DND-41 (cell line): ENCODE measurements around the gene SCT.

Source experiments
- ATAC-seq: fragments of 200-7000 bp; cut with Tn5 transposase; 3 replicates; pipeline ENCODE4 v1.9.1; 2021; ENCODE audit warnings: low read depth; ENCODE audit not compliant: insufficient read depth
- DNase-seq: peaks from one replicate; pipeline ENCODE4 v3.0.0-alpha.2; 2020
- H2AFZ ChIP-seq: 2 replicates; pipeline ENCODE4 v1.6.0; 2012; ENCODE audit warnings: low read depth, low read length
- H3K27ac ChIP-seq: 2 replicates; pipeline ENCODE4 v1.5.1; 2012; ENCODE audit warnings: low read length, inconsistent platforms
- H3K27me3 ChIP-seq: fragments of 200-600 bp; sonication (generic); 2 replicates; pipeline ENCODE4 v1.6.0; 2012; ENCODE audit warnings: low read length, mild to moderate bottlenecking, inconsistent platforms; ENCODE audit not compliant: insufficient read depth, poor library complexity
- H3K36me3 ChIP-seq: 2 replicates; pipeline ENCODE4 v1.5.1; 2012; ENCODE audit warnings: low read length, inconsistent platforms; ENCODE audit not compliant: insufficient read depth
- H3K4me1 ChIP-seq: 2 replicates; pipeline ENCODE4 v1.5.1; 2012; ENCODE audit warnings: mild to moderate bottlenecking, low read length; ENCODE audit not compliant: insufficient read depth
- H3K4me2 ChIP-seq: 2 replicates; pipeline ENCODE4 v1.6.0; 2012; ENCODE audit warnings: mild to moderate bottlenecking, moderate library complexity, low read length, inconsistent platforms; ENCODE audit not compliant: insufficient read depth
- H3K4me3 ChIP-seq, 2 experiments: fragments of 200-600 bp in 1 of 2; shearing (Covaris generic) in 1 of 2; 2 replicates each; pipeline ENCODE4 v1.5.1; 2012 to 2016; ENCODE audit warnings: inconsistent platforms in 2 of 2, low read length in 2 of 2, mild to moderate bottlenecking in 2 of 2, low read depth in 1 of 2, moderate library complexity in 1 of 2
- H3K79me2 ChIP-seq: 2 replicates; pipeline ENCODE4 v1.6.0; 2012; ENCODE audit warnings: low read length, inconsistent platforms; ENCODE audit not compliant: insufficient read depth
- H3K9ac ChIP-seq: 2 replicates; pipeline ENCODE4 v1.6.0; 2012; ENCODE audit warnings: low read depth, mild to moderate bottlenecking, inconsistent platforms, low read length, moderate library complexity
- H3K9me3 ChIP-seq: 2 replicates; pipeline ENCODE4 v1.5.1; 2012; ENCODE audit warnings: low read length, moderate library complexity, mild to moderate bottlenecking, inconsistent platforms; ENCODE audit not compliant: insufficient read depth, severe bottlenecking
- H4K20me1 ChIP-seq: 2 replicates; pipeline ENCODE4 v1.6.0; 2012; ENCODE audit warnings: low read length; ENCODE audit not compliant: insufficient read depth
- CTCF ChIP-seq: IDR thresholded peaks from 2 replicates; pipeline ENCODE4 v1.5.1; 2012; ENCODE audit warnings: borderline replicate concordance, low read length, moderate library complexity, mild to moderate bottlenecking; ENCODE audit not compliant: poor library complexity, severe bottlenecking; ENCODE audit errors: extremely low read depth
- EZH2 ChIP-seq: IDR thresholded peaks from 3 replicates; pipeline ENCODE4 v1.6.1; 2012; ENCODE audit warnings: borderline replicate concordance, low read depth, mild to moderate bottlenecking, moderate library complexity, low read length, inconsistent platforms; ENCODE audit not compliant: severe bottlenecking

SCT gene

GRCh38 chr11:625636-626268 lies 1.2 kb downstream of the SCT start:
- Histone ChIP-seq H3K9ac (no peak overlapping the region), H3K27ac (no peak overlapping the region), H3K9me3 (no peaks in the 10 kb centered on the region), H3K79me2 (no peaks in the 10 kb centered on the region), H3K4me2 (no peak overlapping the region), H2AFZ (no peak overlapping the region), H4K20me1 (no peaks in the 10 kb centered on the region), H3K4me3 (no peak overlapping the region), H3K27me3 (no peaks in the 10 kb centered on the region), H3K36me3 (peaks cover 7% of the 10 kb centered on the region; the same call in 1 of the 2 replicates), H3K4me1 (no peaks in the 10 kb centered on the region)
- ATAC-seq (no peak; the same call in 2 of the 3 replicates), DNase-seq (no peak)
- no peak for TF ChIP-seq CTCF
- no peak for TF ChIP-seq EZH2

- Histone ChIP-seq H3K27ac (no peak within 1 kb of the TSS), H3K9ac (no peak within 1 kb of the TSS), H3K79me2 (no peaks in the 10 kb centered on the region), H4K20me1 (no peaks in the 10 kb centered on the region; the same call in 1 of the 2 replicates), H3K4me3 (no peak within 1 kb of the TSS), H3K4me2 (no peak within 1 kb of the TSS), H3K27me3 (no peaks in the 10 kb centered on the region), H3K4me1 (no peaks in the 10 kb centered on the region), H3K9me3 (no peaks in the 10 kb centered on the region), H2AFZ (no peak within 1 kb of the TSS), H3K36me3 (peaks cover 7% of the 10 kb centered on the region; the same call in 1 of the 2 replicates)
- ATAC-seq (no peak), DNase-seq (no peak)
- TF ChIP-seq CTCF = no peak
- no peak for TF ChIP-seq EZH2
Measured at GRCh38 chr11:624705-625635, 2.0 kb downstream of the SCT start, which contains the start of gene CDHR5. TSS of gene CDHR5 (minus strand) at chr11:624955. CDS start at chr11:624902, 53 bp downstream.

- Histone ChIP-seq H3K36me3 (peaks cover 7% of the 10 kb centered on the region; the same call in 1 of the 2 replicates), H3K9ac (no peak overlapping the region), H3K4me3 (no peak overlapping the region), H3K4me1 (no peaks in the 10 kb centered on the region), H3K27me3 (no peaks in the 10 kb centered on the region), H3K4me2 (no peak overlapping the region), H2AFZ (no peak overlapping the region), H3K27ac (no peak overlapping the region), H3K9me3 (no peaks in the 10 kb centered on the region), H3K79me2 (no peaks in the 10 kb centered on the region), H4K20me1 (peaks cover 3% of the 10 kb centered on the region; the same call in 1 of the 2 replicates)
- no peak for TF ChIP-seq EZH2
- TF ChIP-seq CTCF = no peak
- no peak for ATAC-seq
- no peak for DNase-seq
Measured at GRCh38 chr11:623999-624704, 2.8 kb downstream of the SCT start.
